ENCODE data around the gene ZNF320. TPM values are rescaled to one million over a fixed set of nuclear protein-coding genes. Genes with fewer than 3 reads are reported as not detected.

Gene ZNF320
- total and polyA plus RNA-seq, 9 of the 15 experiments (the other 6 are each of a cell fraction or from before 2014, with no cell fraction given): 5.4 to 25.6 (median 11.7) TPM

- TF ChIP-seq TBL1XR1 (IDR thresholded peaks at IDR 0.05; ENCODE audit: low read length in 2 of 2): peak; percentile 94 to 98
- TF ChIP-seq BRD4 (IDR thresholded peaks at IDR 0.05): no peak
- no peak for TF ChIP-seq TAF15 (IDR thresholded peaks at IDR 0.05; ENCODE audit: low read depth, low read length)
- TF ChIP-seq ZNF354B (CRISPR knock-in tag; IDR thresholded peaks at IDR 0.05): peak; percentile 45; the same call in 1 of the 2 replicates
- peak; percentile 96 for TF ChIP-seq SOX6 (IDR thresholded peaks at IDR 0.05)
- TF ChIP-seq TRIM24 (IDR thresholded peaks at IDR 0.05): peak; percentile 99
- no peak for TF ChIP-seq GTF2F1 (IDR thresholded peaks at IDR 0.05; ENCODE audit: low read depth, low read length)
- TF ChIP-seq STAG1 (CRISPR knock-in tag; IDR thresholded peaks at IDR 0.05; ENCODE audit: borderline replicate concordance): no peak
- peak; percentile 58; the same call in 1 of the 2 replicates for TF ChIP-seq TEAD2 (tag; IDR thresholded peaks at IDR 0.05)
- TF ChIP-seq SRSF7 (optimal IDR thresholded peaks at IDR 0.05; ENCODE audit: low read depth, low read length): no peak
- TF ChIP-seq ZNF274 (IDR thresholded peaks at IDR 0.05; ENCODE audit: borderline replicate concordance, low read depth, low read length): peak; percentile 73; the same call in 1 of the 2 replicates
- TF ChIP-seq CREB5 (CRISPR knock-in tag; IDR thresholded peaks at IDR 0.05): no peak
- peak; percentile 58 for TF ChIP-seq NFE2L1 (tag; IDR thresholded peaks at IDR 0.05; ENCODE audit: borderline replicate concordance, low read depth)
- TF ChIP-seq STAT5A (IDR thresholded peaks at IDR 0.05; ENCODE audit: borderline replicate concordance, low read length): peak; percentile 95
- TF ChIP-seq RHOXF2B (CRISPR knock-in tag; conservative IDR thresholded peaks at IDR 0.05): no peak
- TF ChIP-seq PHB2 (IDR thresholded peaks at IDR 0.05; ENCODE audit: low read depth): peak; percentile 93
- TF ChIP-seq CHAMP1 (IDR thresholded peaks at IDR 0.05): peak; percentile 89; the same call in 1 of the 2 replicates
- TF ChIP-seq KDM2B (CRISPR knock-in tag; IDR thresholded peaks at IDR 0.05): no peak
- TF ChIP-seq CC2D1A (IDR thresholded peaks at IDR 0.05): peak; percentile 97
- peak; percentile 83 to 92; a peak in 3 of 4 replicates for TF ChIP-seq RCOR1 (IDR thresholded peaks at IDR 0.05; ENCODE audit: borderline replicate concordance in 1 of 2, low read depth in 2 of 2, low read length in 2 of 2)
- TF ChIP-seq TSHZ1 (CRISPR knock-in tag; IDR thresholded peaks at IDR 0.05): 0 out of 2 replicates have a peak, but pooled peaks have one; percentile 34
- TF ChIP-seq ZNF12 (CRISPR knock-in tag; IDR thresholded peaks at IDR 0.05): no peak
These were observed 38.9 kb upstream of the ZNF320 start (continued) for GRCh38 chr19:52936151-52936953.

Measured in K562 (cell line).